H9 (cell line): Measurements from ENCODE around the gene ADAMTS3. TPM values are rescaled to one million over a fixed set of nuclear protein-coding genes. Genes with fewer than 3 reads are reported as not detected.

ENCODE experiments used
- DNase-seq: peaks from one replicate; pipeline ENCODE4 v3.0.0-alpha.2; 2017
- H2AFZ ChIP-seq: one replicate; pipeline ENCODE4 v1.6.1; 2013; ENCODE audit warnings: mild to moderate bottlenecking, low read length, control low read depth, moderate library complexity
- H2AK5ac ChIP-seq: 2 replicates; pipeline ENCODE4 v1.6.1; 2013; ENCODE audit warnings: low read length, control low read depth, mixed read lengths; ENCODE audit not compliant: insufficient read length
- H2BK120ac ChIP-seq: one replicate; pipeline ENCODE4 v1.6.1; 2013; ENCODE audit warnings: low read depth, mild to moderate bottlenecking, low read length, control low read depth, inconsistent platforms; ENCODE audit not compliant: poor library complexity, severe bottlenecking
- H2BK12ac ChIP-seq: 2 replicates; pipeline ENCODE4 v1.6.1; 2013; ENCODE audit warnings: low read length, control low read depth, mixed read lengths, low read depth; ENCODE audit not compliant: insufficient read length
- H2BK15ac ChIP-seq: 2 replicates; pipeline ENCODE4 v1.6.1; 2013; ENCODE audit warnings: low read depth, low read length, control low read depth
- H2BK20ac ChIP-seq: one replicate; pipeline ENCODE4 v1.6.1; 2013; ENCODE audit warnings: low read depth, mild to moderate bottlenecking, low read length, control low read depth, inconsistent platforms; ENCODE audit not compliant: poor library complexity, severe bottlenecking
- H2BK5ac ChIP-seq: 2 replicates; pipeline ENCODE4 v1.6.1; 2013; ENCODE audit warnings: low read length, control low read depth, mixed read lengths; ENCODE audit not compliant: insufficient read length
- H3K14ac ChIP-seq: 2 replicates; pipeline ENCODE4 v1.6.1; 2013; ENCODE audit warnings: low read length, control low read depth; ENCODE audit not compliant: insufficient read depth
- H3K18ac ChIP-seq: 2 replicates; pipeline ENCODE4 v1.6.1; 2013; ENCODE audit warnings: low read depth, mild to moderate bottlenecking, mixed read lengths, low read length, control low read depth; ENCODE audit not compliant: insufficient read length
- H3K23ac ChIP-seq: 2 replicates; pipeline ENCODE4 v1.6.1; 2013; ENCODE audit warnings: low read length, control low read depth, mixed read lengths, low read depth; ENCODE audit not compliant: insufficient read length
- H3K23me2 ChIP-seq: 2 replicates; pipeline ENCODE4 v1.6.1; 2013; ENCODE audit warnings: low read depth, mild to moderate bottlenecking, mixed read lengths, low read length, control low read depth; ENCODE audit not compliant: insufficient read length, poor library complexity, severe bottlenecking
- H3K27ac ChIP-seq: 2 replicates; pipeline ENCODE4 v1.5.1; 2013; ENCODE audit warnings: low read length, control low read depth, mixed read lengths, low read depth; ENCODE audit not compliant: insufficient read length
- H3K27me3 ChIP-seq: 2 replicates; pipeline ENCODE4 v1.6.1; 2013; ENCODE audit warnings: low read length, control low read depth, inconsistent platforms; ENCODE audit not compliant: insufficient read depth
- H3K4ac ChIP-seq: 2 replicates; pipeline ENCODE4 v1.6.1; 2013; ENCODE audit warnings: low read depth, mild to moderate bottlenecking, control low read depth, inconsistent platforms, low read length, moderate library complexity
- H3K4me1 ChIP-seq: 2 replicates; pipeline ENCODE4 v1.6.1; 2013; ENCODE audit warnings: low read length, control low read depth, inconsistent platforms; ENCODE audit not compliant: insufficient read depth
- H3K4me2 ChIP-seq: 2 replicates; pipeline ENCODE4 v1.6.1; 2013; ENCODE audit warnings: low read length, control low read depth, mixed read lengths; ENCODE audit not compliant: insufficient read length, insufficient read depth
- H3K56ac ChIP-seq: 2 replicates; pipeline ENCODE4 v1.6.1; 2013; ENCODE audit warnings: low read depth, mild to moderate bottlenecking, mixed read lengths, low read length, control low read depth; ENCODE audit not compliant: insufficient read length
- H3K79me1 ChIP-seq: 2 replicates; pipeline ENCODE4 v1.6.1; 2013; ENCODE audit warnings: low read depth, mild to moderate bottlenecking, moderate library complexity, low read length, control low read depth, inconsistent platforms; ENCODE audit not compliant: insufficient read depth, poor library complexity, severe bottlenecking
- H3K79me2 ChIP-seq: 2 replicates; pipeline ENCODE4 v1.6.1; 2013; ENCODE audit warnings: low read length, control low read depth, inconsistent platforms; ENCODE audit not compliant: insufficient read depth
- H3K9ac ChIP-seq: 2 replicates; pipeline ENCODE4 v1.6.1; 2013; ENCODE audit warnings: low read length, control low read depth, mixed read lengths; ENCODE audit not compliant: insufficient read length; ENCODE audit errors: extremely low read depth
- H3K9me3 ChIP-seq: one replicate; pipeline ENCODE4 v1.6.1; 2013; ENCODE audit warnings: low read depth, low read length, inconsistent platforms; ENCODE audit not compliant: control insufficient read depth
- H3T11ph ChIP-seq: one replicate; pipeline ENCODE4 v1.6.1; 2013; ENCODE audit warnings: mild to moderate bottlenecking, low read length, control low read depth, inconsistent platforms
- H4K20me1 ChIP-seq: one replicate; pipeline ENCODE4 v1.6.1; 2013; ENCODE audit not compliant: control insufficient read depth, insufficient read length, insufficient read depth
- H4K5ac ChIP-seq: 2 replicates; pipeline ENCODE4 v1.6.1; 2013; ENCODE audit warnings: low read depth, mild to moderate bottlenecking, mixed read lengths, low read length, control low read depth; ENCODE audit not compliant: insufficient read length
- H4K8ac ChIP-seq: replicated peaks from 2 replicates; pipeline ENCODE4 v1.6.1; 2013; ENCODE audit warnings: low read length, control low read depth, mixed read lengths, low read depth; ENCODE audit not compliant: insufficient read length
- H4K91ac ChIP-seq: 2 replicates; pipeline ENCODE4 v1.6.1; 2013; ENCODE audit warnings: low read depth, mild to moderate bottlenecking, moderate library complexity, mixed read lengths, low read length, control low read depth; ENCODE audit not compliant: insufficient read length
- H3K27ac Mint-ChIP-seq, 3 experiments: 2 replicates in 2 of 3; 3 replicates in 1 of 3; pipeline ENCODE4 v1.8.0; 2020 to 2021; ENCODE audit warnings: mixed read lengths in 3 of 3, mild to moderate bottlenecking in 1 of 3, moderate library complexity in 1 of 3
- H3K27me3 Mint-ChIP-seq: 2 replicates; pipeline ENCODE4 v1.8.0; 2021; ENCODE audit warnings: low read depth, mild to moderate bottlenecking, moderate library complexity, mixed read lengths
- H3K36me3 Mint-ChIP-seq, 3 experiments: 2 replicates in 2 of 3; 3 replicates in 1 of 3; pipeline ENCODE4 v1.8.0; 2020 to 2021; ENCODE audit warnings: low read depth in 3 of 3, mixed read lengths in 3 of 3; ENCODE audit not compliant: insufficient read depth in 1 of 3
- H3K4me1 Mint-ChIP-seq, 2 experiments: 2 replicates each; pipeline ENCODE4 v1.8.0; 2020; ENCODE audit warnings: mixed read lengths in 2 of 2
- H3K4me3 Mint-ChIP-seq, 2 experiments: 2 replicates in 1 of 2; 3 replicates in 1 of 2; pipeline ENCODE4 v1.8.0; 2020 to 2021; ENCODE audit warnings: mild to moderate bottlenecking in 2 of 2, mixed read lengths in 2 of 2, moderate library complexity in 1 of 2
- H3K9me3 Mint-ChIP-seq, 2 experiments: 2 replicates in 1 of 2; 3 replicates in 1 of 2; pipeline ENCODE4 v1.8.0; 2020; ENCODE audit warnings: mild to moderate bottlenecking in 2 of 2, mixed read lengths in 2 of 2, moderate library complexity in 1 of 2
- WGBS: extraction: QIAGEN DNeasy Blood & Tissue Kit; methylation state at CpG from one replicate; pipeline ENCODE4 v1.1.7; 2013; ENCODE audit warnings: missing lambda C conversion rate, low lambda C conversion rate, mixed read lengths; ENCODE audit not compliant: insufficient read length; ENCODE audit errors: extremely low coverage; 5-methylcytosine and 5-hydroxymethylcytosine counted together
- total RNA-seq: library from RNA; stranded (reverse); gene quantifications from 2 replicates; pipeline ENCODE4 v1.2.1, GENCODE V29; 2021
- TF ChIP-seq, protein P1 (sequence below): fragments of 200-600 bp; sonication (generic); conservative IDR thresholded peaks from 3 replicates; pipeline ENCODE4 v1.8.0; 2021; ENCODE audit warnings: antibody characterized with exemption, mild to moderate bottlenecking

Gene ADAMTS3
- total RNA-seq, 1 experiment from 2014 or later, result 1.1 TPM

DNA sequence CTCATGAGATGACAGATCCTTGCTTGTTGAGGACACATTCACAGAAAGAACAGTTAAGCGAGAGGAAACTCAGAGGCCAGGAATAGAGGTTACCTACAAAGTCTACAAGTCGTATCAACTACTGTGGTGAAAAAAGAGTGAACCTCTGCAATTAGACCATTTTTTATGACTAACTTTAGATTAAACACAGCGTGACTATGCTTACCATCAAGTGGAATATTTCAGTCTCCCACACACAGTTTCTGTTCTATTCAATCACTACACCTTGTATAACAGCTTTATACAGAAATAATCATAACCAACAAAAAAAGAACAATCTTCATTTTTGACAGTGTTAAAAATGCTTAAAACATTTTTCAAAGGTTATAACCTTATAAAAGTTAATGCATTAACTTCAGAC lies 46.6 kb downstream of the ADAMTS3 start:
- Histone ChIP-seq H3K4me2 (no peak overlapping the region), H2BK20ac (no peak overlapping the region), H3K27ac (no peak overlapping the region), H2BK5ac (no peak overlapping the region), H3K9ac (no peak overlapping the region), H4K20me1 (no peaks in the 10 kb centered on the region), H3K23me2 (no peaks in the 10 kb centered on the region), H2BK120ac (no peak overlapping the region), H2AK5ac (no peak overlapping the region), H3K4me1 (no peaks in the 10 kb centered on the region), H3K56ac (no peak overlapping the region), H4K91ac (no peak overlapping the region), H3K79me1 (no peaks in the 10 kb centered on the region), H3K9me3 (no peaks in the 10 kb centered on the region), H3T11ph (no peak overlapping the region), H2BK15ac (no peak overlapping the region), H3K4ac (no peak overlapping the region), H3K23ac (no peak overlapping the region), H3K18ac (no peak overlapping the region), H2AFZ (no peak overlapping the region), H3K14ac (no peak overlapping the region), H3K79me2 (no peaks in the 10 kb centered on the region), H2BK12ac (no peak overlapping the region), H4K8ac (no peak overlapping the region), H3K27me3 (no peaks in the 10 kb centered on the region), H4K5ac (no peak overlapping the region)
- no CpG with 5 or more reads among the region's 3 CpGs for WGBS
- Mint-ChIP-seq H3K9me3 (peaks cover 21 to 28% of the 10 kb centered on the region in 2 experiments), H3K27me3 (no peaks in the 10 kb centered on the region; the same call in 1 of the 2 replicates), H3K36me3 (peaks cover 9 to 24% (median 9%) of the 10 kb centered on the region in 3 experiments), H3K4me3 (no peak overlapping the region), H3K4me1 (no peaks in the 10 kb centered on the region), H3K27ac (no peak overlapping the region)
- TF ChIP-seq, protein P1, sequence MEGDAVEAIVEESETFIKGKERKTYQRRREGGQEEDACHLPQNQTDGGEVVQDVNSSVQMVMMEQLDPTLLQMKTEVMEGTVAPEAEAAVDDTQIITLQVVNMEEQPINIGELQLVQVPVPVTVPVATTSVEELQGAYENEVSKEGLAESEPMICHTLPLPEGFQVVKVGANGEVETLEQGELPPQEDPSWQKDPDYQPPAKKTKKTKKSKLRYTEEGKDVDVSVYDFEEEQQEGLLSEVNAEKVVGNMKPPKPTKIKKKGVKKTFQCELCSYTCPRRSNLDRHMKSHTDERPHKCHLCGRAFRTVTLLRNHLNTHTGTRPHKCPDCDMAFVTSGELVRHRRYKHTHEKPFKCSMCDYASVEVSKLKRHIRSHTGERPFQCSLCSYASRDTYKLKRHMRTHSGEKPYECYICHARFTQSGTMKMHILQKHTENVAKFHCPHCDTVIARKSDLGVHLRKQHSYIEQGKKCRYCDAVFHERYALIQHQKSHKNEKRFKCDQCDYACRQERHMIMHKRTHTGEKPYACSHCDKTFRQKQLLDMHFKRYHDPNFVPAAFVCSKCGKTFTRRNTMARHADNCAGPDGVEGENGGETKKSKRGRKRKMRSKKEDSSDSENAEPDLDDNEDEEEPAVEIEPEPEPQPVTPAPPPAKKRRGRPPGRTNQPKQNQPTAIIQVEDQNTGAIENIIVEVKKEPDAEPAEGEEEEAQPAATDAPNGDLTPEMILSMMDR, result no peak
- DNase-seq, result no peak
